HG03378 (cell line): ENCODE data around the gene PEX5.

Experiments used
- ATAC-seq: cut with Tn5 transposase; IDR thresholded peaks from one replicate; pipeline ENCODE4 v1.9.1; 2021; ENCODE audit warnings: mild to moderate bottlenecking, moderate library complexity; ENCODE audit not compliant: unreplicated experiment

The PEX5 gene

GRCh38 chr12:7189398-7190267 is at the start of gene PEX5:
TSS of gene PEX5 (plus strand) at chr12:7189686. CDS start at chr12:7190378, 692 bp downstream.
- ATAC-seq: peak; percentile 84

GRCh38 chr12:7141351-7142005 is 48.0 kb upstream of the PEX5 start:
- no peak for ATAC-seq

- no peak for ATAC-seq
Observed at GRCh38 chr12:7142056-7142644, 47.3 kb upstream of the PEX5 start.

- no peak for ATAC-seq
Observed at GRCh38 chr12:7142809-7143465, 46.5 kb upstream of the PEX5 start.

- ATAC-seq: no peak
Observed at GRCh38 chr12:7143564-7143963, 45.9 kb upstream of the PEX5 start.

GRCh38 chr12:7144414-7145120 is 44.9 kb upstream of the PEX5 start:
- no peak for ATAC-seq

GRCh38 chr12:7145671-7146070 is 43.8 kb upstream of the PEX5 start:
- ATAC-seq: no peak

- no peak for ATAC-seq
Observed at GRCh38 chr12:7146228-7146627, 43.3 kb upstream of the PEX5 start.

- no peak for ATAC-seq
Observed at GRCh38 chr12:7146906-7147305, 42.6 kb upstream of the PEX5 start.

- ATAC-seq: no peak
Observed at GRCh38 chr12:7150356-7150755, 39.1 kb upstream of the PEX5 start.

GRCh38 chr12:7150841-7151240 is 38.6 kb upstream of the PEX5 start:
- ATAC-seq: no peak

GRCh38 chr12:7151532-7151931 is 38.0 kb upstream of the PEX5 start:
- no peak for ATAC-seq

- no peak for ATAC-seq
Observed at GRCh38 chr12:7152818-7153217, 36.7 kb upstream of the PEX5 start.

- ATAC-seq: no peak
Observed at GRCh38 chr12:7154042-7154441, 35.4 kb upstream of the PEX5 start.

GRCh38 chr12:7154901-7155470 is 34.5 kb upstream of the PEX5 start:
- no peak for ATAC-seq

- ATAC-seq: no peak
Observed at GRCh38 chr12:7155471-7156034, 33.9 kb upstream of the PEX5 start.

GRCh38 chr12:7156259-7157197 is 33.0 kb upstream of the PEX5 start:
- ATAC-seq: no peak

GRCh38 chr12:7157391-7157790 is 32.1 kb upstream of the PEX5 start:
- ATAC-seq: no peak
